GM21526 (cell line): ENCODE results near the gene HNRNPLL.

ENCODE experiments used
- ATAC-seq: cut with Tn5 transposase; IDR thresholded peaks from one replicate; pipeline ENCODE4 v1.9.1; 2021; ENCODE audit warnings: moderate library complexity; ENCODE audit not compliant: unreplicated experiment, low FRiP score

The HNRNPLL gene

GRCh38 chr2:38598200-38598990, 4.3 kb downstream of the HNRNPLL start:
- no peak for ATAC-seq

DNA sequence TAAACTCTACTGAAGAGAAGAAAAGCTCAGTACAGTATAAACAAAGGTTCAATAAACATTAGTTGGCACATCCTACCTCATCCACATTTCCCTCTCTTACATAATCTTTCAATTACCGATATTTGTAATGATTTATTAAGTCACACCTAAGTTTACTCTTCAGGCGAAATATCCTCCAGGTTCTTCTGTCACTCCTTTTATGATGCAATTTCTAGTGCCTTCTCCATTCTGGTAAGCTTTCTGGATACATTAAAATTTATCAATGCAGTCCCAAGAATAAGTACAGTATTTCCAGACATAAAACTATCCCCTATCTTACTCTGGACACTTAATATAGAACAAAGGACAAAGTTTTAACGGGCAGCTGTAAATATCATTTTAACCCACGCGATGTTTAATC, 5.6 kb downstream of the HNRNPLL start:
- ATAC-seq, result no peak

- ATAC-seq, result no peak
Measured at GRCh38 chr2:38596229-38596628, 6.5 kb downstream of the HNRNPLL start.

- ATAC-seq, result no peak
Measured at GRCh38 chr2:38592951-38593350, 9.8 kb downstream of the HNRNPLL start.

- no peak for ATAC-seq
Measured at GRCh38 chr2:38591152-38591551, 11.6 kb downstream of the HNRNPLL start.

GRCh38 chr2:38590053-38590452, 12.7 kb downstream of the HNRNPLL start:
- no peak for ATAC-seq

- ATAC-seq, result no peak
Measured at GRCh38 chr2:38586931-38587330, 15.8 kb downstream of the HNRNPLL start.

DNA sequence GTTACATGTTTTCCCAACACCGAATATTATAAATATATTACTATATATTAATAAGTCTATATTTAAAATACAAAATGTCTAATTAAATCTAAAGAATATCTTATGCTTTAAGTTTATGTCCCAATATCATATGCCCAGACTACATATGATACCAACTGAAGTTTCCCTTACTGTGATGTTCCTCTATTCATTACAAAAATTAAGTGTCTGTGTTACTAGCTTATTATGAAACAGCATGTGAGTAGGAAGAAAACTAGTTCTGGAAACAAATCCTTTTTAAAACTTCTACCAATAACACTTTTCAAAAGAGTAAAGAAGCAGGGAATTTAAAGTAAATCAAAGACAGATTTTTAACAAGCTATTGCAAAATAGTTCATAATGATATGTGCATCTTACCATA, 17.8 kb downstream of the HNRNPLL start:
- ATAC-seq, result no peak

- no peak for ATAC-seq
Measured at GRCh38 chr2:38583994-38584393, 18.7 kb downstream of the HNRNPLL start.

DNA sequence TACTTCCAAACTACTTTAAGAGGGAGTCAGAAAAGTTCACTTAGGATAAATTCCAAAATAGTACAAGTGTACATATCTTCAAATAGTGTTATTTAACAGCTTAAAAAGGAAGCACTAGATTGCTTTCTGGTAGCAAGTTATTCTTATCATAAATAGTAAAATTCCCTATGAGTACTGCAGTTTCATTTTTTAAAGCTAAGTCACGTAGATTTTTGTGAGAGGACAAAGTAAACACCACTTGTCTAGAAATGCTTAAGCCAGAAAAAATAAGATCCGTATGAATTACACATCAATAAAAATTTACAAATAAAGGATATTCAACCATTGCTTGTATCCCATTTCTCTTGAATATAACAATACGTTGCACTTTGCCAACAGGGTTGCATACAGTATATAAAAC, 19.2 kb downstream of the HNRNPLL start:
- ATAC-seq, result no peak

GRCh38 chr2:38581193-38582147, 21.3 kb downstream of the HNRNPLL start:
- no peak for ATAC-seq

- ATAC-seq, result no peak
Measured at GRCh38 chr2:38580115-38580636, 22.6 kb downstream of the HNRNPLL start.

DNA sequence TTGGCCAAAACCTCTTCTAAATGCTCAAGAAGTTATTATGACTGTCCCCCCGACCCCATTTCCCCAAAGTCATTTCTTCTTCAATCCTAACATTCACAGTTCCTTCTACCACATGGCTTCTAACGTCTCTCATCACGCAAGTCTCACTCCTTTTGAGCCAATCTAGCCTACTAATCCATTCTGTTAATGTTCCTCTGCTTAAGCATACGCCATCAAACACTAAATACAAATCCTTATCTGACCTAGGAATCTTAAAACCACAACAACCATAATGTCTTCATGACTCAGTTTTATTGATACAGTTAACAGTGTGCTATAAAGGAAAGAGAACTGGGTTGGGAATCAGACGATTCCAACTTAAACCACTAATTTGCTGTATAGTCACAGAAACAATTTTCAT, 23.9 kb downstream of the HNRNPLL start:
- ATAC-seq, result no peak

- no peak for ATAC-seq
Measured at GRCh38 chr2:38574278-38574677, 28.4 kb downstream of the HNRNPLL start.

DNA sequence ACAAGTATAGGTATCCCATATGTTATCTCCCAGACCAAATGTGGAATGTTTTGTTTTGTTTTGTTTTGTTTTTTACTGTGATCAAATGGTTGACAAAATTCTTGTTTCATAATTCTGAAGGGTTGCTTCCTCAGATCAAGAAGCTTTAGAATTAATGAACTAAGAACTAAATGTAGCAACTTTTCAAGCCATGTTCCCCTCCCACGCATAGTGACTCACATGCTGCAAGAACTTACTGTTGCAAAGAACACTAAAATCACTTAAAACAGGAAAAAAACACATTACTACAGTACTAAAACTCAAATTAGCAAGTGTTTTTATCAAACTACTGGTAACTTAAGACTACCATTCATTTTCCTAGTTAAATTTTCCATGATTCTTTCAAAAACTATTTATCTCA, 30.6 kb downstream of the HNRNPLL start:
- ATAC-seq, result no peak

GRCh38 chr2:38571193-38571592, 31.5 kb downstream of the HNRNPLL start:
- no peak for ATAC-seq

DNA sequence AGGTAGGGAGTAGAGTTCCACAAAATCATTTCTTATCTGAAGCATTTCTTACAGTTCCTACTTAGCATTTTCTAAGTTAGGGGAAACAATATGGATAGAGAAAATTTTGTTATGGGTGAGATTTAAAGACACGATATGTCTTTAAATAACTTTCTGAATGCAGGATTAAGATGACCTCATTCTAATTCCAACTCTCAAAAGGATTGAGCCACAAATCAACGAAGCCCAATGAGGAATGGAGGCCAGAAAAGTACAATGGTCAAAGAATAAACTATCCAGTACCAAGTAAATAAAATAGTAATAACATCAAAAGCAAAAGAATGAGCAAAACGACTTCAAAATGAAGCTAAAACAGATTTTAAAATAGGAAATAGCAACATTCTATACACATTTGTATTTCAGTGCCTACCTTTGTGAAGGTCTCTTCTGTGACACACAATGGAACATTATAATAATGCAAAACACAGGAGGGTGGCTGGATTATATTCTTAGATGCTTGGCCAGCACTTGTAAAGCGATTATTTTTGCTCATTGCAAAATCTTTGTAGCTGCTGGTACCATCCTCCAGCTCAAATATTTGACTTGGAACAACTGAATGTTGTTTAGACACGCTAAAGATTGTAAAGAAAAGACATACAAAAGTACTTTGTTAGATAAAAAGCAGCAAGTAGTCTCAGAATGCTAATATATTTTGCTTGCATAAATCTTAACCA, 33.8 kb downstream of the HNRNPLL start:
- no peak for ATAC-seq

- ATAC-seq, result no peak
Measured at GRCh38 chr2:38565333-38565732, 37.4 kb downstream of the HNRNPLL start.

GRCh38 chr2:38561691-38562090, 41.0 kb downstream of the HNRNPLL start:
- ATAC-seq, result no peak

- no peak for ATAC-seq
Measured at GRCh38 chr2:38560092-38560491, 42.6 kb downstream of the HNRNPLL start.

GRCh38 chr2:38557981-38558380, 44.7 kb downstream of the HNRNPLL start:
- no peak for ATAC-seq
